Camera-type eye (tissue), 1 donor: Measurements from ENCODE around the gene TYSND1. TPM values are rescaled to one million over a fixed set of nuclear protein-coding genes. Genes with fewer than 3 reads are reported as not detected.

Source experiments
- total RNA-seq: library from RNA; depleted of rRNA; stranded (reverse); fragments of >200 nt; gene quantifications from one replicate; pipeline ENCODE4 v1.2.3, GENCODE V29; 2014

TYSND1 gene
- 15.7 TPM for total RNA-seq

GRCh38 chr10:70146489-70147258, at the start of gene TYSND1:
Gene TYSND1, minus strand, starts transcription at chr10:70146700. Its CDS starts 114 bp downstream, at chr10:70146586.

GRCh38 chr10:70132098-70133029, 14.1 kb downstream of the TYSND1 start, which contains the start of gene AIFM2:
Gene AIFM2, minus strand, starts transcription at chr10:70132825. Its CDS starts 8,741 bp downstream, at chr10:70124084.

Other genes with a start within 250 kb of the TYSND1 start
- gene MACROH2A2, start 93.9 kb downstream of the TYSND1 start, total RNA-seq = 49.1 TPM
- gene AIFM2, start 13.9 kb downstream of the TYSND1 start, total RNA-seq = 3.6 TPM
- 135 TPM for gene SAR1A, start 23.8 kb upstream of the TYSND1 start, total RNA-seq
- gene PPA1, start 86.7 kb upstream of the TYSND1 start, total RNA-seq = 123 TPM
- 9.1 TPM for gene NPFFR1, start 137.3 kb upstream of the TYSND1 start, total RNA-seq
- gene LRRC20, start 235.9 kb upstream of the TYSND1 start, total RNA-seq = 28.1 TPM